Type B pancreatic cell (in vitro differentiated cells): ENCODE results near the gene COLEC12. TPM values are rescaled to one million over a fixed set of nuclear protein-coding genes. Genes with fewer than 3 reads are reported as not detected.

Experiments
- DNase-seq: peaks from one replicate; pipeline ENCODE4 v3.0.0; 2021; ENCODE audit warnings: mixed read lengths; ENCODE audit not compliant: unreplicated experiment; ENCODE audit errors: extremely low spot score
- H3K27ac Mint-ChIP-seq: 2 replicates; pipeline ENCODE4 v1.8.0; 2021; ENCODE audit warnings: mild to moderate bottlenecking, mixed read lengths
- H3K27me3 Mint-ChIP-seq: 2 replicates; pipeline ENCODE4 v1.8.0; 2021; ENCODE audit warnings: mixed read lengths
- H3K36me3 Mint-ChIP-seq: 2 replicates; pipeline ENCODE4 v1.8.0; 2021; ENCODE audit warnings: mixed read lengths
- H3K4me1 Mint-ChIP-seq: one replicate; pipeline ENCODE4 v1.8.0; 2021; ENCODE audit warnings: mixed read lengths; ENCODE audit not compliant: unreplicated experiment
- H3K4me3 Mint-ChIP-seq: 2 replicates; pipeline ENCODE4 v1.8.0; 2021; ENCODE audit warnings: mild to moderate bottlenecking, mixed read lengths
- H3K9me3 Mint-ChIP-seq: 2 replicates; pipeline ENCODE4 v1.8.0; 2021; ENCODE audit warnings: mixed read lengths
- CTCF ChIP-seq: fragments of 200-600 bp; sonication (generic); conservative IDR thresholded peaks from 2 replicates; pipeline ENCODE4 v1.5.0; 2021; ENCODE audit warnings: antibody characterized with exemption, mild to moderate bottlenecking
- total RNA-seq: library from RNA; stranded (reverse); gene quantifications from 2 replicates; pipeline ENCODE4 v1.2.1, GENCODE V29; 2021; ENCODE audit warnings: low replicate concordance

COLEC12 gene
- total RNA-seq, 1 donor from 2014 or later: 61.3 TPM

DNA sequence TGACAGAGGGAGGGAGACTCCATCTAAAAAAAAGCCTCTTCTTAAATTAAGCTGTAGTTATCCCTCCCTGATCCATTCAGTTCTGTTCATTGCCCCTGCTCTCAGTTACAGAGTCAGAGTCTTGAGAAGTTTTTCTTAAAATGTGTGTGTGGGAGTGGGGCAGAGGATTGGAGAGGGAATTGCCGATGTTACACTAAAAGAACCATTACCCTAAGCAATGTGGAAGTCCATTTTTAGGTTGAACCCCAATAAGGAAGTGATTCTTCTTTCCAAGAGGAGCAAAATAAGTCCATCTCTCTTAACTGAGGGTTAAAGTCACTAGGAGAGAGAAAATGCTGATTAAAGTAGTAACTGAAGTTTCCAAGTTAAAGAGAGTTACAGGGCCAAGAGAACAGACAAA is 211.5 kb downstream of the COLEC12 start:
- Mint-ChIP-seq H3K4me3 (no peak overlapping the region), H3K36me3 (no peaks in the 10 kb centered on the region), H3K27me3 (no peaks in the 10 kb centered on the region), H3K4me1 (peaks cover 3% of the 10 kb centered on the region), H3K9me3 (no peaks in the 10 kb centered on the region), H3K27ac (no peak overlapping the region)
- TF ChIP-seq CTCF: no peak
- no peak for DNase-seq

DNA sequence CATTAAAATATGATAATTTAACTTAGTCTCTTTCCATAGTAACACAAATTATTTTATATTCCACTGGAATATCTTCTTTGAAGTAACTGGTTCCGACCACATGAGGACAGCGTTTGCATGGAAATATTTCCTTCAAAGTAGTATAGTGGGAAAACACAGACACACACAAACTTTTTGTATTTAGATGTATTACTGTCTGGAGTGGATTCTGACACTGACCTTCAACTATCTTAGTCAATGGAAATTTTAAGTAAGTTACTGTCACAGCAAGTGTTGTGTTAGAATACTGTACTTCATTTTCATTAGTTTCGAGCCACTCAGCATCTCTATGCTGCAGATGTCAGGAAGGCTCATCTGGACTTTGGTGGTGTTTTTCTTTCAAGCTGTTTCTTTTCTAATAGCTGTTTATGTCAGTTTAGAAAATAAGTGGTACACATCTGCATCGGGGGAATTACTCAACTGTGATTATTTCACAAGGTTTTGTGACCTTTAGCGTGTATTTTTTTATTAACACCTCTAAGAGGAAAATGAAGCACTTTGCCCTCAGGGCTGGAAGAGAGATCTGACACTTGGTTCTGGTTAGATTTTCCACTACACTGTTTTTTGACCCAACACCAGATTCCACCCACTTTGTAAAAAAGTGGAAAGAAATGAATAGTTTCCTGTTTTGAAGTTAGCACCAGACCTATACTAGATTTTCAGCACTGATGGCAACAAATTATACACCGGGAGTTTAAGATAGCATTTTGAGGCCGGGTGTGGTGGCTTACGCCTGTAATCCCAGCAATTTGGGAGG is 213.8 kb downstream of the COLEC12 start:
- Mint-ChIP-seq H3K27me3 (peaks cover 4% of the 10 kb centered on the region), H3K36me3 (no peaks in the 10 kb centered on the region), H3K4me3 (no peak overlapping the region), H3K27ac (no peak overlapping the region), H3K9me3 (no peaks in the 10 kb centered on the region), H3K4me1 (peaks cover 3% of the 10 kb centered on the region)
- TF ChIP-seq CTCF: peak; percentile 71
- DNase-seq: no peak

DNA sequence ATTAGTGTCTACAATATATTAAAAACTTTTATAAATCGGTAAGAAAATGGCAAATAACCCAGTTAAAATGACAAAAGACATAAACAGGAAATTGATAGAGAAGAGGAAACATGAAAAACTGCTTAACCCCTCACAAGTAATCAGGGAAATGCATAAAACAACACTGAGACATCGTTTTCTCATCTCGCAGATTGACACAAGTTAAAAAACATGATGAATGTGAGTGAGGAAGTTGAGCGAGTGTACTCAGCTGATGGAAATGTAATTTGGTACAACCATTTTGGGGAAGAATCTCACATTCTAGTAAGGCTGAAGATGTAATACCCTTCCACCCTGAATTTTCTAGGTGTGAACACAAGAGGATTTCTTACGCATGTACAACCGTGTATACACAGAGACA is 214.7 kb downstream of the COLEC12 start:
- DNase-seq: no peak
- TF ChIP-seq CTCF: no peak
- no peaks in the 10 kb centered on the region for H3K9me3 Mint-ChIP-seq
- no peak overlapping the region for H3K4me3 Mint-ChIP-seq
- H3K27me3 Mint-ChIP-seq: peaks cover 9% of the 10 kb centered on the region
- peaks cover 3% of the 10 kb centered on the region for H3K4me1 Mint-ChIP-seq
- no peaks in the 10 kb centered on the region for H3K36me3 Mint-ChIP-seq
- H3K27ac Mint-ChIP-seq: no peak overlapping the region

DNA sequence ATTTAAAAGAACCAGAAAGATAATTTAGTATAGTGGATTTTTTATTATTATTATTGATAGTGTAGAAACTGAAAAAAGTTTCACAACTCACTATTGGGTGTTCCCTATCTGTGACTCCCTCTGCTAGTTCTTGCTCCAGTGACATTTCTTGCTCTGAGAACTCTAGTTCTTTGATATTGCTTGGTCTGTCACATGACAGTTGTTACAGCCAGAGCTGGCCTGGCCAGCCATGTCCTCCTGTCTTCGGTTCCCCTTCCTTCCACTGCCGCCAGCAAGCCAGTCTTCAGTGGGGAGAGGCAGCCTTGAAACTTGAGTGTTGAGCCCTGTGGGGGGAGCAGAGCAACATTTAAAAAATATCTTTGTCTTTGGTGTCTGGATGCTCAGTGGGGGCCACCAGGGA is 225.0 kb downstream of the COLEC12 start:
- Mint-ChIP-seq H3K4me3 (no peak overlapping the region), H3K27me3 (no peaks in the 10 kb centered on the region), H3K27ac (no peak overlapping the region), H3K9me3 (no peaks in the 10 kb centered on the region), H3K4me1 (no peaks in the 10 kb centered on the region), H3K36me3 (no peaks in the 10 kb centered on the region)
- TF ChIP-seq CTCF: no peak
- DNase-seq: no peak

GRCh38 chr18:274313-274712 is 226.2 kb downstream of the COLEC12 start:
- Mint-ChIP-seq H3K27me3 (no peaks in the 10 kb centered on the region), H3K27ac (no peak overlapping the region), H3K36me3 (no peaks in the 10 kb centered on the region), H3K4me3 (no peak overlapping the region), H3K9me3 (no peaks in the 10 kb centered on the region), H3K4me1 (peaks cover 7% of the 10 kb centered on the region)
- no peak for DNase-seq
- TF ChIP-seq CTCF: no peak
